PC-3 (cell line): ENCODE measurements around the gene SNTB2.

Source experiments
- CTCF ChIP-seq: fragments of 300-600 bp; sonication (generic); conservative IDR thresholded peaks from 2 replicates; pipeline ENCODE4 v1.5.1; 2017; ENCODE audit warnings: antibody characterized with exemption, low read depth, mild to moderate bottlenecking, low read length
- EZH2 ChIP-seq: fragments of 300-600 bp; sonication (generic); IDR thresholded peaks from one replicate; pipeline ENCODE4 v1.6.1; 2017; ENCODE audit warnings: antibody characterized with exemption, mild to moderate bottlenecking, low read length; ENCODE audit not compliant: unreplicated experiment
- EZH2phosphoT487 ChIP-seq: fragments of 300-600 bp; sonication (generic); IDR thresholded peaks from 2 replicates; pipeline ENCODE4 v1.6.1; 2018; ENCODE audit warnings: mild to moderate bottlenecking, antibody characterized with exemption, low read length, borderline replicate concordance

GRCh38 chr16:69186642-69187445 lies at the start of gene SNTB2:
- TF ChIP-seq CTCF (no peak), EZH2phosphoT487 (no peak), EZH2 (no peak)
